Measurements from ENCODE around the gene MAN2B2.

MAN2B2 gene

GRCh38 chr4:6568689-6569332, 6.2 kb upstream of the MAN2B2 start:
- no peak for DNase-seq

GRCh38 chr4:6571608-6572007, 3.4 kb upstream of the MAN2B2 start:
- no peak for DNase-seq

GRCh38 chr4:6573551-6573950, 1.4 kb upstream of the MAN2B2 start:
- DNase-seq = no peak

GRCh38 chr4:6573986-6574746, 823 bp upstream of the MAN2B2 start:
- DNase-seq = no peak

DNA sequence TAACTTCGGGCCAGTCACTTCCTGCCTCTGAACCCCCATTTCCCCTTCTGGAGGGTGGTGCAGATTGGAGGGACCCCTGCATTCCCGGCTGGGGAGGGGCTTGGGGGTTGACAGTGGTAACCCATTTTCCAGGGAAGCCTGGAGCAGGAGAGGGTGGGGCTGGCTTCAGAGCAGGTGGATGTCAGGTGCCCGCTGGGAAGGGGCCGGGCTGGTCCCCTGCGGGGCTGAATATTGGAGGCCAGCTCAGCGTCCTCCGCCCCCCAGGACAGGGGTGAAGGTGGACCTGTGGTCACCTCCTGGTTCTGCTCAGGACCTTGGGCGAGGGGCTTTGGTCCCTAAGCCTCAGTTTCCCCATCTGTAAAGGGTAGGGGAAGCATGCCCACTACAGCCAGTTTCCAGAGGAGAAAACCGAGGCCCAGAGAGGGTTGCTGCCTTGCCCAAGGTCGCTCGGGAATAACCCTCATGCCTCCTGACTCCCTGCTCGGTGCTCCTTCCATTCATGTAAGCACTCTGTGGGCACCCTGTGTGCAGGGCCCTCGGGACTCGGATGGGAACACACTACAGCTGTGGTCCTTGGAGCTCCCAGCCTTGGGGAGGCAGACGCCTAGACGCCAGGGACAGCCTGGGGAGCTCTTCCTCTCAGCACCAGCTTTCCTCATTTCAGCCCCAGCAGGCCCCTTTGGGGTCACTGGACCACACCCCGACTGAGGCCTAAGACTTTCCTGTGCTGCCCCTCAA, 683 bp downstream of the MAN2B2 start:
- DNase-seq = no peak

- DNase-seq = no peak
These were observed 1.5 kb downstream of the MAN2B2 start for GRCh38 chr4:6576512-6576911.

DNA sequence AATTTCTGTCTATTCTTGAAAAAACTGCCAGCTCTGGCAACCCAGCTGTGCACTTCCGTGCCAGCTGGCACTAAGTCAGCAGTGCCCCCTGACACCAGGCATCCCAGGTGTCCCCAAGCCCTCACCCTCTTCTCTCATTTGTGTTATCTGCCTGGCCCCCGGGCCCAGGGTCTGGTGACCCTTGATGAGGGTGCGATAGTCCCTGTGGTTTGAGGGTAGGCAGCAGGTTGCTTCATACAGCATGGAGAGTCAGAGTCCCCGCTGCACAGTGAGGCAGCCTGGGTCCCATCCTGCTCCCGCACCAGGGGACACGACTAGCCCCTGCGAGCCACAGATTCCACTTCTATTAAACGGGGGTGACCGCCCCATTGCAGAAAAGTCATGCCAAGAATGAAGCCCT, 1.9 kb downstream of the MAN2B2 start:
- no peak for DNase-seq

GRCh38 chr4:6577409-6577808, 2.4 kb downstream of the MAN2B2 start:
- DNase-seq = no peak

GRCh38 chr4:6578221-6578620, 3.2 kb downstream of the MAN2B2 start:
- DNase-seq = no peak

- DNase-seq = no peak
These were observed 5.4 kb downstream of the MAN2B2 start for GRCh38 chr4:6580353-6580752.

GRCh38 chr4:6581566-6582121, 6.7 kb downstream of the MAN2B2 start:
- no peak for DNase-seq

DNA sequence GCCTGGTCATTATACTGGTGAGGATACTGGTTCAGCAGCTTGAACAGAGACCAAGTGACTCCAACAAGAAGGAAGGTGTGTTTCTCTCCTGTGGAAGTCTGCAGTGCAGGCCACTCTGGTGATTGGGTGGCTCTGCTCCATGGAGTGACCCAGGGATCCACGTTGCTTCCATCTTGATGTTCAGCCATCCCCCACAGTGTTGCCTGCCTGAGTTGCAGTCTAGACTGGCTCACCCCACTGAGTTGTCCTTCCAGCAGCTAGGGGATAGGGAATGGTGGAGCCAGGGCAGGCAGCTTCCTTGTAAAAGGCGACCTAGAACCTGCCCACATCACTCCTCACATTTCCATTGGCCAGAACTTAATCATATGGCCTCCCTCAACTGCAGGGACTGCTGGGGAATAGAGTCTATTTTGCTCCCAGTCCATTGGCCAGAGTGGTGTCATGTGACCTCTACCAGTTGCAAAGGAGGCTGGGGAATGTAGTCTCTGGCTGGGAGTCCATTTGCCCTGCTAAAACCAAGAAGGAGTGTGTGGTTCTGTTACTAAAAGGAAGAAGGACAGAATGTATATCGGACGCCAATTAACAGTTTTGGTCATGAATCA, 8.0 kb downstream of the MAN2B2 start:
- DNase-seq = no peak

DNA sequence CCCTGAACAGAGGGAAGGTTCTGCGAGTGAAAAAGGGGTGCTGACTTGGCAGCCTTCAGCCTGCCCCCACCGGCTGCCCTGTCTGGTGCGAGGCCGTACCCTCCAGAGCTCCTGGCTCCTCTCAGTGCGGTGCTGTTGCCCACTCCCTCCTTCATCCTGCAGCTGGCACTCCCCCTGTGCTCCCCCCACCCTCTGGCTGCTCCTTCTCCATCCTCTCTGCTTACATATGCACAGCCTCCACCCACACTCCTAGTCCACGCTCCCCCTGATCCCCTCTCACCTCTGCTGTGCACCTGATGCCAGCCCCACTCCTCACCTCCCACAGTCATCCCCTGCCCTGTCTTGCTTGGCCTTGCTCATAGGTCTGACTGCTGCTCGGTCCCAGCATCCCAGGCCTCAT, 9.9 kb downstream of the MAN2B2 start:
- no peak for DNase-seq

GRCh38 chr4:6586715-6587325, 11.8 kb downstream of the MAN2B2 start:
- no peak for DNase-seq

DNA sequence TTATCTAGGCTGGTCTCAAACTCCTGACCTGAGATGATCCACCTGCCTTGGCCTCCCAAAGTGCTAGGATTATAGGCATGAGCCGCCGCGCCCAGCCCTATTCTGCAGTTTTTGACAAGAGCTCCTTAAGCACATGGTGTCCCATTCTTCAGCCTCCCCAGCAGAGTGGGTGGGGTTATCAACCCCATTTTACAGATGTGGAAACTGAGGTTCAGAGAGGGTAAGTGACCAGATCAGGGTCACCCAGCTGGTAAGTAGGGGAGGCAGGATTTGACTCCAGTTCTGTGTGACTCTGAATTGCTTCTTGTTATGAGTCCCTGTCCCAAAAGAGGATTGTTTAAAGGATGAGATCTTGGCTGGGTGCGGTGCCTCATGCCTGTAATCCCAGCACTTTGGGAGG, 14.5 kb downstream of the MAN2B2 start:
- DNase-seq = no peak

DNA sequence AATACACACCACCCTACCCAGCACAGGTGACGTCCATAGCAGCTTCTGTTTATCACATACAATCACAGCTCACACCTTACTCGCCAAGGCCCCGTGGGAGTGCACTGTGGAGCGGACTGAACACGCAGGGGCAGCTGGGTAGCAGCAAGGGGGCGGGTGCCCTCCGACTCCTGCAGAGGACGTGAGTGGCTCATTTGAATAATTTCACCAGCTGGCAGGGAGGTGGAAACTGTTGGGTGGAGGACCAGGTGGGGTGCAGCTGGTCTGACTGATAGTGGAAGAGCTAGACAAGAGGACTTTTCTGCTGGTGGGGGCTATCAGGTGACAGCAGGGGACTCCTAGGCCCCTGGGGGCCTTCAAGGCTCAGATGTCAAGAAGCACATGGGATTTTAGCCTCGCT, 16.3 kb downstream of the MAN2B2 start:
- no peak for DNase-seq

DNA sequence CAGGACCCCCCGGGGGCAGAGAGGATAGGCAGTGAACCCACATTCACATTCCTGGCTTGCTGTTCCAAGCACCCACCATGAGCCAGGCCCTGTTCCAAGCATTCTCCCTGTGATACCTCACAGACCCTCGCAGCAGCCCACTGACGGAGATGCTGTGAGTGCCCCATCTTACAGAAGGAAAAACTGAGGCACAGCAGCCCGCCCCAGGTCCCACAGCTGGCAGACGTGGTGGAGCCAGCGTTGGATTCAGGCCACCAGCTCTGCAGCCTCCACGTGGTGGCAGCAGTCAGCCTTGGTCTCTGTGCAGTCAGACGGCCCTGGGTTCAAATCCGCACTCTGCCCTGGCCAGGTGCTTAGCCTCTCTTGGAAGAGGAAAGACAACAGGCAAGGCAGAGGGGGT, 16.8 kb downstream of the MAN2B2 start:
- DNase-seq = no peak

DNA sequence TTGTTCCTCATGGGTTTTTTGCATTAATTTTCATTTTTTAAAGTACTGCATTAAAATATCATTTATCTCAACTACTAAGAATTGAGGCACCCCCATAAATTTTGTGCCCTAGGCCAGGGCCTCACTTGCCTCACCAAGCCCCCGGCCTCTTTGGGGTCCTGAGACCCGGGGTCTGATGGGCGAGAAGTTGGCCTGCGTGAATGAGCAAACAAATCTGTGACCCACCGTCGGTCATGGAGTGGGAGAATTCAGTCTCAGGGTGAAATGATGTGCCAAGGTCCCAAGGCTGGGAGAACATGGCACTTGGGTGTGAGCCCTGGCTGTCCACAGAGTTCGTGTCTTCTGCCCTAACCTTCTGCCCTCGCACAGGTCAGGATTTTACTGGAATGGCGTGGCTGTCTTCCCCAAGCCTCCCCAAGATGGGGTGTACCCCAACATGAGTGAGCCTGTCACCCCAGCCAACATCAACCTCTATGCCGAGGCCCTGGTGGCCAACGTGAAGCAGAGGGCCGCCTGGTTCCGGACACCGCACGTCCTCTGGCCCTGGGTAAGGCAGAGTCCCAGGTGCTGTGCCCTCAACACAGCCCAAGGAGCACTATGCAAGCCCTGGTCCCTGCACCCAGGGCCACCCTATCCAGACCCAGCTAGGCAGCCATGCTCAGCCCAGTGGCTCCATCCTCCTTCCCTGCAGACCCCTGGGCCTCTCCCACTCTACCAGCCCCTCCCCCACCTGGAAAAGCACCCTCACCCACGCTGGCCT, 18.0 kb downstream of the MAN2B2 start:
- no peak for DNase-seq

DNA sequence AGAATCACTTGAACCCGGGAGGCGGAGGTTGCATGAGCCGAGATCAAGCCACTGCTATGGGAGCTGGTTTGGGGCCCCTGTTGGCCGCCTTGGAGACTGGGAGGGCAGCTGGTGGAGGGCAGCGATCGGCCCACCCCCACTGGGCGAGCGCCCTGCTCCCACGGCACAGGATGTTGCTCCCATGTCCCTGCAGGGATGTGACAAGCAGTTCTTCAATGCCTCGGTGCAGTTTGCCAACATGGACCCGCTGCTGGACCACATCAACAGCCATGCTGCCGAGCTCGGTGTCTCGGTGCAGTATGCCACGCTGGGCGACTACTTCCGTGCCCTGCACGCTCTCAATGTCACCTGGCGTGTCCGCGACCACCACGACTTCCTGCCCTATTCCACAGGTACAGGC, 19.4 kb downstream of the MAN2B2 start:
- DNase-seq = no peak

DNA sequence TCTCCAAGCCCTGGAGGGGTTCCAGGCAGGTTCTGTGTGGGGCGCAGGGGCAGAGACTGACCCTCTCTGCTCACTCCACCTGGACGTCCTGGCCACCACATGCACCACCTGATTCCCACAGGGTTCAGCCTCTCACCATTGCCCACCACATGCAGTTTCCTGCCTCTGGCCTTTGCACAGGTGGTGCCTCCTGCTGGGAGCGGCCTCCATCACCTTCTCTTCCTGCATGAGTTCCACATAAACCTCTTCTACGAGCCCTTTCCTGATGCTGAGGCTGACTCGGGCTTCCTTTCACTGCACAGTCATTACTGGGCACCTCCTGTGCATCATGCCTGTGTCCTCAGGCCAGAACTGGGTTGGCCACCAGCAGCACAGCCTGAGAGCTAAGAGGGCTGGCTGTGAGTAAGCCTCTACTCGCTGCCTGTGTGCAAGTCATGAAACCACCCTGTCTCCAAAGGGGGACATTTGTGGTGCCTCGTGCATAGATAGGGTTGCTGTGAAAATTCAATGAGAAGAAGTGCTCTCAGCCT, 19.9 kb downstream of the MAN2B2 start:
- DNase-seq = no peak

GRCh38 chr4:6595897-6596537, 21.0 kb downstream of the MAN2B2 start:
- no peak for DNase-seq

Measured in activated CD8-positive, alpha-beta memory T cell treated with anti-CD3 and anti-CD28 coated beads, Interleukin-2, amount 50 U/mL, for 4 hours (primary cell).